WERI-Rb-1 (cell line): ENCODE measurements around the gene TOP1.

Experiments
- DNase-seq: peaks from one replicate; pipeline ENCODE4 v3.0.0-alpha.2; 2020
- H3K27ac ChIP-seq: fragments of 250-450 bp; sonication (Bioruptor Pico); 2 replicates; pipeline ENCODE4 v1.5.1; 2020; ENCODE audit warnings: mild to moderate bottlenecking, moderate library complexity
- H3K27me3 ChIP-seq: fragments of 250-450 bp; sonication (Bioruptor Pico); 2 replicates; pipeline ENCODE4 v1.5.1; 2021; ENCODE audit warnings: mild to moderate bottlenecking, low read depth, moderate library complexity; ENCODE audit not compliant: insufficient read depth, severe bottlenecking
- H3K36me3 ChIP-seq: fragments of 250-450 bp; sonication (Bioruptor Pico); 2 replicates; pipeline ENCODE4 v1.5.1; 2020; ENCODE audit warnings: mild to moderate bottlenecking, moderate library complexity
- H3K4me3 ChIP-seq: 2 replicates; pipeline ENCODE4 v1.5.1; 2011; ENCODE audit warnings: low read depth, mild to moderate bottlenecking, control low read depth, low read length
- H3K9me3 ChIP-seq: fragments of 250-450 bp; sonication (Bioruptor Pico); 2 replicates; pipeline ENCODE4 v1.5.1; 2021; ENCODE audit warnings: mild to moderate bottlenecking, moderate library complexity; ENCODE audit not compliant: severe bottlenecking
- TF ChIP-seq, protein P1 (sequence below): IDR thresholded peaks from 2 replicates; pipeline ENCODE4 v1.5.1; 2011; ENCODE audit warnings: low read depth, mild to moderate bottlenecking, control low read depth, inconsistent platforms, low read length

TOP1 gene

GRCh38 chr20:41152108-41152757 is 123.6 kb downstream of the TOP1 start:
- no peak for DNase-seq
- no peak overlapping the region for H3K27ac ChIP-seq
- TF ChIP-seq, protein P1, sequence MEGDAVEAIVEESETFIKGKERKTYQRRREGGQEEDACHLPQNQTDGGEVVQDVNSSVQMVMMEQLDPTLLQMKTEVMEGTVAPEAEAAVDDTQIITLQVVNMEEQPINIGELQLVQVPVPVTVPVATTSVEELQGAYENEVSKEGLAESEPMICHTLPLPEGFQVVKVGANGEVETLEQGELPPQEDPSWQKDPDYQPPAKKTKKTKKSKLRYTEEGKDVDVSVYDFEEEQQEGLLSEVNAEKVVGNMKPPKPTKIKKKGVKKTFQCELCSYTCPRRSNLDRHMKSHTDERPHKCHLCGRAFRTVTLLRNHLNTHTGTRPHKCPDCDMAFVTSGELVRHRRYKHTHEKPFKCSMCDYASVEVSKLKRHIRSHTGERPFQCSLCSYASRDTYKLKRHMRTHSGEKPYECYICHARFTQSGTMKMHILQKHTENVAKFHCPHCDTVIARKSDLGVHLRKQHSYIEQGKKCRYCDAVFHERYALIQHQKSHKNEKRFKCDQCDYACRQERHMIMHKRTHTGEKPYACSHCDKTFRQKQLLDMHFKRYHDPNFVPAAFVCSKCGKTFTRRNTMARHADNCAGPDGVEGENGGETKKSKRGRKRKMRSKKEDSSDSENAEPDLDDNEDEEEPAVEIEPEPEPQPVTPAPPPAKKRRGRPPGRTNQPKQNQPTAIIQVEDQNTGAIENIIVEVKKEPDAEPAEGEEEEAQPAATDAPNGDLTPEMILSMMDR, result no peak
- no peaks in the 10 kb centered on the region for H3K27me3 ChIP-seq
- no peaks in the 10 kb centered on the region for H3K9me3 ChIP-seq
- no peak overlapping the region for H3K4me3 ChIP-seq
- H3K36me3 ChIP-seq, result peaks cover 47% of the 10 kb centered on the region

DNA sequence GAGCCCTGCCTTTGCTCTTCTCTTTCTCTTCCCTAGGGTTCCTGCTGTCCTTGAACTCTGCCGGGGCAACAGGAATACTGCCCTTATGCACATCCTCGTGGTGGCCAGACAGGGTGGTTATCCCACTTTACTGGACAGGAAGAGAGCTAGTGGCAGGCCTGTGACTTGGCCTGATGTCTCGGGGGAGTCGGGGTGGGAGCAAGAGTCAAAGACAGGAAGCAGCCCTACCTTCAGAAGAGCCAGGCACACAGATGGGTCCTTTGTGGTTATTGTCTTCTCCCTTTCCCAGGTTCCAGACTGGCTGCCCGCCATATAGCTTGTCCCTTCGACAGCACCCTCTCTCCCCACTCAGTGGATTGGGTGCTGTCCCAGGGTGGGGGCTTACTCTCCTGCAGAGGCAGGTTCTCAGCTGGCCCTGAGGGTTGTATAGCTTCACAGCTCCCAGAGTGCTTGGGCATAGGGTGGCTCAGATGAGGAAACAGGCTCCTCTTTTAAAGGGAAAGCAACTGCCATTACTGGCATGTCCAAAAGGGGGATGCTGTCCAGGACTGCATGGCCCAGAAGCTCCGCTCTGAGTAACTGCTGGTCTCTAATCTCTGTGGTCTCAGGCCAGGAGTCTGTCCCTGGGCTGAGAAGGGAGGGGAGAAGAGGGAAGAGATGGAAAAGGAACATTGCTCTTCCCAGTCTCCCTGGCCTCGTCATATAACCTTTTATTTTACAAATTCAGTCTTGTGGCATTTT is 126.0 kb downstream of the TOP1 start:
- peaks cover 40% of the 10 kb centered on the region for H3K36me3 ChIP-seq
- no peak overlapping the region for H3K27ac ChIP-seq
- DNase-seq, result no peak
- TF ChIP-seq, protein P1, result no peak
- H3K9me3 ChIP-seq, result no peaks in the 10 kb centered on the region
- H3K4me3 ChIP-seq, result no peak overlapping the region
- H3K27me3 ChIP-seq, result no peaks in the 10 kb centered on the region

DNA sequence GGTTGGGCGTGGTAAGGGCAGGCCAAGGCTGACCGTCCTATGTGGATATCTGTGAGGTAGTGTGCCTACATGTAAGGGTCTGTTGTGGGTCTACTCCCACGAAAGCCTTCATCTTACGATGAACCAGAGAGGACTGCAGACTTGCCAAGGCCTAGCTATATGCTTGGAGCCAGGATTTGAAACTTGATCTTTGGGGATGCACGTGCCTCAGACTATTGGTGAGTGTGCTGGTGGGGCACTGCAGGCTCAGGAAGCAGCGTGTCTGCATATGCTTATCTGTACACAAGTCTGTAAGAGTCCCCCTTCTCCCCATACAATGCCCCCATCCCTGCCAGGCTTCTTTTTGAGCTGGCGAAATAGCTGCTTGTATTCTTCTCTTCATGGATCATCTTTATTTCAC is 126.6 kb downstream of the TOP1 start:
- Histone ChIP-seq H3K27ac (no peak overlapping the region), H3K9me3 (no peaks in the 10 kb centered on the region), H3K4me3 (no peak overlapping the region), H3K27me3 (no peaks in the 10 kb centered on the region), H3K36me3 (peaks cover 45% of the 10 kb centered on the region)
- no peak for DNase-seq
- TF ChIP-seq, protein P1, result no peak

DNA sequence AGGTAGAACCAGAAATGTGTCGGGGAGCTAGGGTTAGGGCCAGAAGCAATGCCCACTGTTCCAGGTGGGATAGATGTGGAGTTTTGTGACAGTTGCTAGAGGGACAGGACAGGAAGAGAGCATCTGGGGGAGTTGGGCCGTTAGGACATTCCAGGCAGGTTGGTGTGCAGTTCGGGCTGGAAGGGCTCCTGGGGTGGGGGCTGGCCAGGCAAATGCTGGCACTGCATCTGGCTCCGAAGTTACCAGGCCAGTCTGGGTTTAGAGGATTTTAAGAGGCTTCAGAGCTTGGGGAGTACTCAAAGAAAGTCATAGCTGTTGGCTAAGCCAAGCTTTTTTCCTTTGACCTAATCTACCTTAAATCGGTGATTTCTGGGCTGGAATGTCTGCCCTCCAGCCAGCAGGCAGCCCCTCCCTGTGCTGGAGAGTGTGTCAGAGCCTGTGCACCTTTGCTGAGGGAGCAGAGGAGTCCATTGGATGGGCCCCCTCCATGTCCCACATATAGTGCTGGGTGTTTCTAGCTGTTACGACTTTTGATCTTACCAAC is 129.5 kb downstream of the TOP1 start:
- H3K36me3 ChIP-seq, result peaks cover 54% of the 10 kb centered on the region
- H3K4me3 ChIP-seq, result no peak overlapping the region
- H3K27ac ChIP-seq, result no peak overlapping the region
- TF ChIP-seq, protein P1, result no peak
- no peaks in the 10 kb centered on the region for H3K9me3 ChIP-seq
- no peaks in the 10 kb centered on the region for H3K27me3 ChIP-seq
- DNase-seq, result no peak

DNA sequence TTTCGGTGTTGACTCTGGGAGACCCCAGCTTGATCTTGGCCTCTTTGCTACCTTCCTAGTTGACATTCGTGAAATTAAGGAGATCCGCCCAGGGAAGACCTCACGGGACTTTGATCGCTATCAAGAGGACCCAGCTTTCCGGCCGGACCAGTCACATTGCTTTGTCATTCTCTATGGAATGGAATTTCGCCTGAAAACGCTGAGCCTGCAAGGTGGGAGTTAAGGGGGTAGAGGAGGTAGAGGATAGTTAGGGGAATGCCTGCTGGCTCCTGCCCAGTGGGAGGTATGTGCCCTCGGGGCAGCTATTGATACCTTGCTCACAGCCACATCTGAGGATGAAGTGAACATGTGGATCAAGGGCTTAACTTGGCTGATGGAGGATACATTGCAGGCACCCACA is 130.9 kb downstream of the TOP1 start:
- no peak for DNase-seq
- Histone ChIP-seq H3K27ac (no peak overlapping the region), H3K4me3 (no peak overlapping the region), H3K27me3 (no peaks in the 10 kb centered on the region), H3K36me3 (peaks cover 57% of the 10 kb centered on the region), H3K9me3 (no peaks in the 10 kb centered on the region)
- TF ChIP-seq, protein P1, result no peak
